Activated CD8-positive, alpha-beta T cell treated with anti-CD3 and anti-CD28 coated beads for 36 hours (primary cell): Measurements from ENCODE around the gene RCAN1. TPM values are rescaled to one million over a fixed set of nuclear protein-coding genes. Genes with fewer than 3 reads are reported as not detected.

Experiments used
- ATAC-seq: fragments of 200-7000 bp; cut with Tn5 transposase; one replicate; pipeline ENCODE4 v1.10.0; 2021; ENCODE audit warnings: mild to moderate bottlenecking, moderate library complexity
- CTCF ChIA-PET: fragments of 350-600 bp; sonication (Branson Sonifier 250); formaldehyde crosslinking; loops from one replicate; lab custom pipeline; 2021; ENCODE audit warnings: antibody characterized with exemption; lab: Charles Lee
- POLR2A ChIA-PET: fragments of 350-600 bp; sonication (Branson Sonifier 250); formaldehyde crosslinking; loops from one replicate; lab custom pipeline; 2021; ENCODE audit warnings: antibody characterized with exemption; lab: Charles Lee
- DNase-seq: peaks from one replicate; pipeline ENCODE4 v3.0.0-alpha.2; 2020
- H3K27ac Mint-ChIP-seq: one replicate; pipeline ENCODE4 v1.8.0; 2021; ENCODE audit warnings: mild to moderate bottlenecking, mixed read lengths
- H3K27me3 Mint-ChIP-seq: one replicate; pipeline ENCODE4 v1.8.0; 2021; ENCODE audit warnings: mixed read lengths
- H3K36me3 Mint-ChIP-seq: one replicate; pipeline ENCODE4 v1.8.0; 2021; ENCODE audit warnings: low read depth, mixed read lengths
- H3K4me1 Mint-ChIP-seq: one replicate; pipeline ENCODE4 v1.8.0; 2021; ENCODE audit warnings: low read depth, mixed read lengths
- H3K4me3 Mint-ChIP-seq: one replicate; pipeline ENCODE4 v1.8.0; 2021; ENCODE audit warnings: mild to moderate bottlenecking, moderate library complexity, mixed read lengths
- H3K9me3 Mint-ChIP-seq: one replicate; pipeline ENCODE4 v1.8.0; 2021; ENCODE audit warnings: mixed read lengths
- intact Hi-C: fragments of 100-400 bp; cut with micrococcal nuclease; formaldehyde crosslinking; loops from one replicate; pipeline ENCODE4 v1.10.0; 2022
- total RNA-seq, 2 experiments: library from RNA; stranded (reverse); gene quantifications; one replicate each; pipeline ENCODE4 v1.2.3, GENCODE V29; 2021
- TF ChIP-seq, protein P1 (sequence below): fragments of 200-600 bp; IDR thresholded peaks from one replicate; pipeline ENCODE4 v1.8.0; 2022; ENCODE audit warnings: antibody characterized with exemption, mild to moderate bottlenecking

RCAN1 gene
- 1 to 10 TPM; 6.1 to 7.8 TPM for total RNA-seq

DNA sequence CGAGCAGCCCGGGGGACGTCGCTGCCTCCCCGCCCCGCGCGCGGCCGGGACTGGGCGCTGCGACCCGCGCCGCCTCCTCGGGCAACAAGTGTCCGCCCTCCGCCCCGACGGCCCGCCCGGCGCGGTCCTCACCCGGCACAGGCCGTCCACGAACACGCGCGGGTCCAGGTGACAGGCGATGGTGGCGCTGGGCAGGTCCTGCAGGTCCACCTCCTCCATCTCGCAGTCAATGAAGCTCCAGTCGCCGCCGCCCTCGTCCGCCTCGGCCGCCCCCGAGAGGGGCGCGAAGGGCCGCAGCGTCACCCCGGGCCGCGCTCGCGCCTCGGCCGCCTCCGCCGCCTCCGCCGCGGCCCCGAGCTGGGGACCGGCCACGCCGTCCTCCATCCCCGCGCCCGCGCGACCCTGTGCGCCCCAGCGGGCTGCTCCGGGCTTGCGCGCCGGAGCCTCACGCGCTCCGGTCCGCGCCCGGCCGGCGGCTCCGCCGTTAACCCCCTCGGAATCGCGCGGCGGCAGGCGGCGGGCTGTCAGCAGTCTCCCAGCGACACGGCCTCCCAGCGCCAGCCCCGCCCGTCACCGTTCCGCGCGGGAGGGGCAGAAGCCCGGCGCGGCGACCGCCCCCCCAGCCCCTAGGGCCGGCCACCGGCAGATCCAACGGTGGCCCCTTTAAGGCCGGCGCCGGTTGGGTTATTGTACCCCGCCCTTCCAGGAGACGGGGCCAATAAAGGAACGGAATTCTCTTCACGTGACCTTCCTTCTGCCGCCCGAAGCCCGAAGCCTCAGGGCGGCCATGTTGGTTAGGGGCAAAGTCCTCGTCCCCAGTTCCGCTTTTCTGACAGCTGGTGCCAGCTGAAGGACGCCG lies at the start of gene RCAN1:
TSS of gene RCAN1 (minus strand) at position 486 of the 859 bp plus-strand sequence. CDS start at position 384, 102 bp downstream.
- Mint-ChIP-seq H3K4me1 (peaks cover 17% of the 10 kb centered on the region), H3K4me3 (peak within 1 kb of the TSS; percentile 84), H3K9me3 (no peaks in the 10 kb centered on the region), H3K27ac (peak within 1 kb of the TSS; percentile 85), H3K27me3 (no peaks in the 10 kb centered on the region), H3K36me3 (no peaks in the 10 kb centered on the region)
- peak; percentile 89 for DNase-seq
- intact Hi-C loops: loop anchor here (10.0 kb wide), 1 partner anchor 700 kb away; the partner anchor contains the start of gene ATP5PO
- peak; percentile 97 for ATAC-seq
- TF ChIP-seq, protein P1, sequence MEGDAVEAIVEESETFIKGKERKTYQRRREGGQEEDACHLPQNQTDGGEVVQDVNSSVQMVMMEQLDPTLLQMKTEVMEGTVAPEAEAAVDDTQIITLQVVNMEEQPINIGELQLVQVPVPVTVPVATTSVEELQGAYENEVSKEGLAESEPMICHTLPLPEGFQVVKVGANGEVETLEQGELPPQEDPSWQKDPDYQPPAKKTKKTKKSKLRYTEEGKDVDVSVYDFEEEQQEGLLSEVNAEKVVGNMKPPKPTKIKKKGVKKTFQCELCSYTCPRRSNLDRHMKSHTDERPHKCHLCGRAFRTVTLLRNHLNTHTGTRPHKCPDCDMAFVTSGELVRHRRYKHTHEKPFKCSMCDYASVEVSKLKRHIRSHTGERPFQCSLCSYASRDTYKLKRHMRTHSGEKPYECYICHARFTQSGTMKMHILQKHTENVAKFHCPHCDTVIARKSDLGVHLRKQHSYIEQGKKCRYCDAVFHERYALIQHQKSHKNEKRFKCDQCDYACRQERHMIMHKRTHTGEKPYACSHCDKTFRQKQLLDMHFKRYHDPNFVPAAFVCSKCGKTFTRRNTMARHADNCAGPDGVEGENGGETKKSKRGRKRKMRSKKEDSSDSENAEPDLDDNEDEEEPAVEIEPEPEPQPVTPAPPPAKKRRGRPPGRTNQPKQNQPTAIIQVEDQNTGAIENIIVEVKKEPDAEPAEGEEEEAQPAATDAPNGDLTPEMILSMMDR: no peak
- POLR2A ChIA-PET: interaction anchor here (0.5 to 1.4 kb wide), 3 partner anchors 8 to 10 kb away, joined by 3 to 5 read pairs (median 3); no protein-coding TSS in a partner anchor
- CTCF ChIA-PET: interaction anchor here (1.8 to 2.0 kb wide), 3 partner anchors 12 to 249 kb away, joined by 4 to 9 read pairs (median 6); no protein-coding TSS in a partner anchor

DNA sequence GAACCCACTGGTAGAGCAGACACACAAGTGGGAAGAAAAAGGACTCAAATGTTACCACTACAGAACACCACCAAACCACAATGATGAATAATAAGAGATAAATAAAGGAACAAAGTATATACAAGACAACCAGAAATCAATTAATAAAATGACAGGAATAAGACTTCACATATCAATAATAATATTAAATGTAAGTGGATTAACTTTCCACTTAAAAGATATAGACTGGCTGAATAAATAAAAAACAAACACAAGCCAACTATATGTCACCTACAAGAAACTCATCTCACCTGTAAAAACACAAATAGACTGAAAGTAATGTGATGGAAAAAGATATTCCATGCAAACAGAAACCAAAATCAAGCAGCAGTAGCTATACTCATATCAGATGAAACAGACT lies 46.9 kb upstream of the RCAN1 start:
- Mint-ChIP-seq H3K4me3 (no peak overlapping the region), H3K27ac (no peak overlapping the region), H3K36me3 (peaks cover 7% of the 10 kb centered on the region), H3K27me3 (peaks cover 33% of the 10 kb centered on the region), H3K9me3 (peaks cover 21% of the 10 kb centered on the region), H3K4me1 (no peaks in the 10 kb centered on the region)
- ATAC-seq (no peak), DNase-seq (no peak)
- ChIA-PET CTCF (no interaction called here), POLR2A (no interaction called here)
- TF ChIP-seq, protein P1: no peak
- intact Hi-C loops: no loop called here

DNA sequence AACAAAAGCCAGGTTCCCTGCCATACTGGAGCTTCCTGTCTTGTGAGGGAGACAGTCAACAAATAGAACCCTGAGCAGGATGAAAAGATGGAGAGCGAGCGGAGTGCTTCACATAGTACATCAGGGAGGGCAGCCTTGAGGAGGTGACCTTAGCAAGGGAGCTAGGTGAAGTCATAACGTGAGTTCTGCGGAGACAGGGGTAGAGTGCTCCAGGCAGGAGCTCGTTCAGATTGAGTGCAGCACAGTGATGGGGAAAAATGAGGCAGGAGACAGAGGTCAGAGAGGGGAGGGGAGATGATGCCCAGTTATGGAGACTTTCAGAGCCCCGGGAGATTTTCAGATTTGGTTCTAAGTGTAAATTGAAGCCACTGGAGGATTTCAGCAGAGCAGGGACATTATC lies 38.6 kb upstream of the RCAN1 start:
- no peaks in the 10 kb centered on the region for H3K9me3 Mint-ChIP-seq
- CTCF ChIA-PET: interaction anchor here (0.7 to 1.8 kb wide), 2 partner anchors 70 to 143 kb away, joined by 3 to 4 read pairs; no protein-coding TSS in a partner anchor
- POLR2A ChIA-PET: no interaction called here
- no peak for DNase-seq
- H3K36me3 Mint-ChIP-seq: no peaks in the 10 kb centered on the region
- H3K27ac Mint-ChIP-seq: no peak overlapping the region
- TF ChIP-seq, protein P1: no peak
- no peak for ATAC-seq
- H3K4me1 Mint-ChIP-seq: no peaks in the 10 kb centered on the region
- H3K4me3 Mint-ChIP-seq: no peak overlapping the region
- peaks cover 26% of the 10 kb centered on the region for H3K27me3 Mint-ChIP-seq
- intact Hi-C loops: no loop called here

- ChIA-PET CTCF (no interaction called here), POLR2A (no interaction called here)
- Mint-ChIP-seq H3K27me3 (peaks cover 17% of the 10 kb centered on the region), H3K36me3 (no peaks in the 10 kb centered on the region), H3K4me1 (no peaks in the 10 kb centered on the region), H3K9me3 (no peaks in the 10 kb centered on the region), H3K27ac (no peak overlapping the region), H3K4me3 (no peak overlapping the region)
- intact Hi-C loops: no loop called here
- DNase-seq (no peak), ATAC-seq (no peak)
- TF ChIP-seq, protein P1: no peak
These were observed 36.7 kb upstream of the RCAN1 start for GRCh38 chr21:34651642-34652041.

GRCh38 chr21:34650861-34651431 lies 36.0 kb upstream of the RCAN1 start:
- H3K4me1 Mint-ChIP-seq: no peaks in the 10 kb centered on the region
- CTCF ChIA-PET: interaction anchor here (1.3 to 1.8 kb wide), 2 partner anchors 8 to 42 kb away, joined by 4 read pairs; no protein-coding TSS in a partner anchor
- no peak overlapping the region for H3K27ac Mint-ChIP-seq
- ATAC-seq (no peak), DNase-seq (no peak)
- intact Hi-C loops: no loop called here
- H3K36me3 Mint-ChIP-seq: no peaks in the 10 kb centered on the region
- no peaks in the 10 kb centered on the region for H3K9me3 Mint-ChIP-seq
- POLR2A ChIA-PET: no interaction called here
- TF ChIP-seq, protein P1: no peak
- no peak overlapping the region for H3K4me3 Mint-ChIP-seq
- H3K27me3 Mint-ChIP-seq: peaks cover 16% of the 10 kb centered on the region
